Measurements from ENCODE around the gene POP5.

POP5 gene

GRCh38 chr12:120528861-120529525 is 52.2 kb downstream of the POP5 start, which contains the start of gene COQ5 (continued):
- TF ChIP-seq, protein P1, sequence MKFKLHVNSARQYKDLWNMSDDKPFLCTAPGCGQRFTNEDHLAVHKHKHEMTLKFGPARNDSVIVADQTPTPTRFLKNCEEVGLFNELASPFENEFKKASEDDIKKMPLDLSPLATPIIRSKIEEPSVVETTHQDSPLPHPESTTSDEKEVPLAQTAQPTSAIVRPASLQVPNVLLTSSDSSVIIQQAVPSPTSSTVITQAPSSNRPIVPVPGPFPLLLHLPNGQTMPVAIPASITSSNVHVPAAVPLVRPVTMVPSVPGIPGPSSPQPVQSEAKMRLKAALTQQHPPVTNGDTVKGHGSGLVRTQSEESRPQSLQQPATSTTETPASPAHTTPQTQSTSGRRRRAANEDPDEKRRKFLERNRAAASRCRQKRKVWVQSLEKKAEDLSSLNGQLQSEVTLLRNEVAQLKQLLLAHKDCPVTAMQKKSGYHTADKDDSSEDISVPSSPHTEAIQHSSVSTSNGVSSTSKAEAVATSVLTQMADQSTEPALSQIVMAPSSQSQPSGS (tag by site-specific recombination; IDR thresholded peaks at IDR 0.05; ENCODE audit: low read depth) = peak; percentile 74
- TF ChIP-seq ZNF37A (tag by site-specific recombination; IDR thresholded peaks at IDR 0.05) = no peak
- TF ChIP-seq KLF8 (tag by site-specific recombination; IDR thresholded peaks at IDR 0.05) = peak; percentile 91
- TF ChIP-seq ZNF335 (tag by site-specific recombination; conservative IDR thresholded peaks at IDR 0.05) = peak; percentile 92
- TF ChIP-seq ZNF391 (tag by site-specific recombination; IDR thresholded peaks at IDR 0.05; ENCODE audit: borderline replicate concordance, low read depth) = peak; percentile 85; the same call in 1 of the 2 replicates
- TF ChIP-seq ZNF473 (tag by site-specific recombination; IDR thresholded peaks at IDR 0.05) = no peak
- no peak for TF ChIP-seq ZNF626 (tag by site-specific recombination; IDR thresholded peaks at IDR 0.05)
- peak; percentile 83 for TF ChIP-seq ZNF501 (tag by site-specific recombination; IDR thresholded peaks at IDR 0.05)
- TF ChIP-seq TCF7L2 (IDR thresholded peaks at IDR 0.05; ENCODE audit: borderline replicate concordance, low read depth, low read length) = no peak
